Astrocyte of the spinal cord (primary cell): ENCODE data around the gene KPNA2.

Experiments used
- DNase-seq: peaks from one replicate; pipeline ENCODE4 v3.0.0; 2011; ENCODE audit warnings: low read depth, low spot score
- H3K4me3 ChIP-seq: 2 replicates; pipeline ENCODE4 v1.5.1; 2011; ENCODE audit warnings: low read depth, mild to moderate bottlenecking, low read length, moderate library complexity
- in situ Hi-C: cut with HindIII; loops from 2 replicates; pipeline ENCODE4 v1.10.0; 2017; ENCODE audit warnings: low sequenced_read_pairs
- TF ChIP-seq, protein P1 (sequence below): IDR thresholded peaks from 2 replicates; pipeline ENCODE4 v1.5.1; 2012; ENCODE audit warnings: low read depth, mild to moderate bottlenecking, low read length, inconsistent platforms

KPNA2 gene

DNA sequence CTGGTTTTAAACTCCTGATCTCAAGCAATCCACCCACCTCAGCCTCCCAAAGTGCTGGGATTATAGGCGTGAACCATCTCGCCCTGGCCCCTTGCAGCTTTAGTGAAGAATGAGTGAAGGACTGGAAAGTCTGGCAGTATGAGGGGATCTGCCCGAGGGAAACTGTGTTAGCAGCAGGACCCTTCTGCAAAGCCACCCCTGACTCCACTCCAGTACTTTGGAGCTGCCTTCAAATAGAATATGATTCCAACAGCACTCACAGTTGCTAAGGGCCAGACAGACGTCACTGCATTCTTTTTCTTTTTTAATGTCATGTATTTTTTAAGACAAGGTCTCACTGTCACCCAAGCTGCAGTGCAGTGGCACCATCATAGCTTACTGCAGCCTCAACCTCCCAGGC, 52.3 kb downstream of the KPNA2 start:
- H3K4me3 ChIP-seq, result no peak overlapping the region
- in situ Hi-C loops, result no loop called here
- TF ChIP-seq, protein P1, sequence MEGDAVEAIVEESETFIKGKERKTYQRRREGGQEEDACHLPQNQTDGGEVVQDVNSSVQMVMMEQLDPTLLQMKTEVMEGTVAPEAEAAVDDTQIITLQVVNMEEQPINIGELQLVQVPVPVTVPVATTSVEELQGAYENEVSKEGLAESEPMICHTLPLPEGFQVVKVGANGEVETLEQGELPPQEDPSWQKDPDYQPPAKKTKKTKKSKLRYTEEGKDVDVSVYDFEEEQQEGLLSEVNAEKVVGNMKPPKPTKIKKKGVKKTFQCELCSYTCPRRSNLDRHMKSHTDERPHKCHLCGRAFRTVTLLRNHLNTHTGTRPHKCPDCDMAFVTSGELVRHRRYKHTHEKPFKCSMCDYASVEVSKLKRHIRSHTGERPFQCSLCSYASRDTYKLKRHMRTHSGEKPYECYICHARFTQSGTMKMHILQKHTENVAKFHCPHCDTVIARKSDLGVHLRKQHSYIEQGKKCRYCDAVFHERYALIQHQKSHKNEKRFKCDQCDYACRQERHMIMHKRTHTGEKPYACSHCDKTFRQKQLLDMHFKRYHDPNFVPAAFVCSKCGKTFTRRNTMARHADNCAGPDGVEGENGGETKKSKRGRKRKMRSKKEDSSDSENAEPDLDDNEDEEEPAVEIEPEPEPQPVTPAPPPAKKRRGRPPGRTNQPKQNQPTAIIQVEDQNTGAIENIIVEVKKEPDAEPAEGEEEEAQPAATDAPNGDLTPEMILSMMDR, result no peak
- no peak for DNase-seq

GRCh38 chr17:68089881-68090280, 54.3 kb downstream of the KPNA2 start:
- in situ Hi-C loops, result no loop called here
- TF ChIP-seq, protein P1, result no peak
- no peak for DNase-seq
- no peak overlapping the region for H3K4me3 ChIP-seq

DNA sequence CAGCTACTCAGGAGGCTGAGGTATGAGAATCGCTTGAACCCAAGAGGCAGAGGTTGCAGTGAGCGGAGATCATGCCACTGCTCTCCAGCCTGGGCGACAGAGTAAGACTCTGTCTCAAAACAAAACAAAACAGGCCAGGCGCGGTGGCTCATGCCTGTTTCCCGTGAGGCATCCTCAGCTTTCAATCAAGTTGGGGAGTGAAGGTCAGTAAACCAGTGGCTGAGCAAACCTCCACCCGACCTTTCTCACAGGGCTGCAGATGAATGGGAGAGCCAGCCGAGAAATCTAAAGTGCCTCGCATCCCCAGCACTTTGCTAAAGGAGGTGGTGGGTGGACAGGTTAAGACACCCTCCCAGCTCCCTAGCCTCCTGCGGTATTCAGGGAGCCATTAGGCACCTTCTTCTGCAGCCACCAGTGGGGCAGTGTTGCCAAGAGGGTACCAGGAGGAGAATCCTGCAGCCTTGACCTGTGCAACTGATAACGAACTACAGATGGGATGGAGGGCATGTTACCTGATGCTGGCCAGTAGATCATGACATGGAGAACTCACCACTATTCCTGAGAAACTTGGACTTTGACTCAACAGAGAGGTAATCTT, 59.0 kb downstream of the KPNA2 start:
- no peak overlapping the region for H3K4me3 ChIP-seq
- TF ChIP-seq, protein P1, result no peak
- DNase-seq, result no peak
- in situ Hi-C loops, result no loop called here

DNA sequence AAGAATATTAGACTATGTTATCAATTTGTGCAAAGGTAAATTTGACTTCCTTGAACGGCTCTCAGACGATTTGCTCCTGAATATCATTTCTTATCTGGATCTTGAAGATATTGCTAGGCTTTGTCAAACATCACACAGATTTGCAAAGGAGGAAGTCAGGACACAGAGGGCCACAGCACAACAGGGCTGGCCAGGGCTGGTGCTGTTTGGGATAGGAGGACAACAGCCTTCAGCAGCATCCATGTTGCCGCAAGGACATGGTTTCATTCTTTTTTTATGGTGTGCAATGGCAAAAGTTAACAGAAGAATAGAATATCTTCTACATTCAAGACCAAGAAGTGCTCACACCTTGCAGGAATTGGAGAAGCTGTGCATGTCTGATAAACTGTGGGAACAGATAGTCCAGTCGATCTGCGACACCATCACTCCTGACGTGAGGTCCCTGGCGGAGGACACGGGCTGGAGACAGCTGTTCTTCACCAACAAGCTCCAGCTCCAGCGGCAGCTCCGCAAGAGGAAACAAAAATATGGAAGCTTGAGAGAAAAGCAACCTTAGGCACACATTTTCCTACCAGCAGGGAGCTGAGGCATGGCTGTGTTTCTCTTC, 59.8 kb downstream of the KPNA2 start:
- no peak overlapping the region for H3K4me3 ChIP-seq
- TF ChIP-seq, protein P1, result no peak
- DNase-seq, result no peak
- in situ Hi-C loops, result no loop called here

- TF ChIP-seq, protein P1, result no peak
- no peak overlapping the region for H3K4me3 ChIP-seq
- no peak for DNase-seq
- in situ Hi-C loops, result no loop called here
Measured at GRCh38 chr17:68096111-68096510, 60.6 kb downstream of the KPNA2 start.
